Raji (cell line): Measurements from ENCODE around the gene ADM5.

Experiments used
- POLR2A ChIP-seq: IDR thresholded peaks from 2 replicates; pipeline ENCODE4 v1.6.1; 2011; ENCODE audit warnings: low read depth, low read length, control low read depth; ENCODE audit not compliant: insufficient read depth

Gene ADM5

DNA sequence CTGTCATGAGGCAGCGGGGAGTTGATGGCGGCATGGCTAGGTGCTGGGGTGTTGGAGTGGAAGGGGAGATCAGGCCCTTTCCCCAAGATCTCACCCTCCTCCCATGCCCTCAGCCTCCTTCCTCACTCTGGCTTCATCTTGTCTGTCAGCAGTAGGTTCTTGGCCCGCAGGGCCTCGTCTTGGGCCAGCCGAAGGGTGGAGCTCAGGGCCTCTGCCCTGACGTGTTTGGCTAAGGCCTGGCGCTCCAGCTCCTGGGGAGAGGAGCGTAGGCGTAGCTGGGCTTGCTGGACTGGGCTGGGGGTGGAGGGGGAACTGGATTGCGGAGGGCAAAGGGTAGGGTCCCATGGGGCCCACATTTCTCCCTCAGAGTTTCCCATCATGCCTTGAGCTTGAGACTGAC is 50.5 kb downstream of the ADM5 start:
- no peak for TF ChIP-seq POLR2A
